T-helper 2 cell (primary cell): ENCODE results near the gene RRAD.
"Not testable (repeated sequence)": the region's sequence is repeated elsewhere in the genome, so short reads cannot be mapped to it uniquely, and the experiment has no call there.

Experiments
- DNase-seq, 5 experiments: peaks; one replicate each; pipeline versions ENCODE4 v3.0.0 to v3.0.0-alpha.2; 2012 to 2022
- total RNA-seq, 2 donors: gene quantifications; one replicate each; lab custom pipeline; 2026; lab: John Stamatoyannopoulos, UW

RRAD gene
- total RNA-seq = 0.94 to 1.2 reads per million in 2 donors

DNA sequence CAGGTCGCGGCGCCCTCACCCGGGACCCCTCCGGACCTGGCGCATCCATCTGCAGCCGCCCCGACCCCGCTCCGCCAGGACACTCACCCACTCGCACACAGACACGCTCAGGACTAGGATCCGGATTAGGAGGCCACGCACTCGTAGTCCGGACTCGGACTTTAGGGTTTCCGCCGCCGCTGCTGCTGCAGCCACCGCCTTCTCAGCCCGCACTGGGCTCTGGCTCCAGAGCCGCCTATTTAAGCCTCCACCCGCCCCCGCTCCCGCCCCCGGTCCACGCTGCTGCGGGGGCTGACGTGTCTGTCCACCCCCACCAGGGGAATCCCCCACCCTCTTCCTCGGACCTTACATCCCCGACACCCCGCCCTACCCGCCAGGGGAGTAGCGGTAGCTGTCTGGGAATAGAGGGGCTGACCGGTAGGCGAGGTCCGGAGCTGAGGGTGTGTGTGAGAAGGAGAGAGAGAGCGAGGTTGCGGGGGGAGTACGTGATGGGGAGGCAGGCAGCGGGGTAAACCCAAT, at the start of gene RRAD:
Gene RRAD, minus strand, starts transcription at position 214 of the 519 bp plus-strand sequence. CDS start 356 bp downstream, outside the sequence.
- DNase-seq = no peak

DNA sequence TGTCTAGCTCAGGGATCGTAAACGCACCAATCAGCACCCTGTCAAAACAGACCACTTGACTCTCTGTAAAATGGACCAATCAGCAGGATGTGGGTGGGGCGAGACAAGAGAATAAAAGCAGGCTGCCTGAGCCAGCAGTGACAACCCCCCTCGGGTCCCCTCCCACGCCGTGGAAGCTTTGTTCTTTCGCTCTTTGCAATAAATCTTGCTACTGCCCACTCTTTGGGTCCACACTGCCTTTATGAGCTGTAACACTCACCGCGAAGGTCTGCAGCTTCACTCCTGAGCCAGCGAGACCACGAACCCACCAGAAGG, 49.6 kb upstream of the RRAD start:
- DNase-seq = peak in 4 of 5 experiments; percentile 15 to 73 (median 25)

- DNase-seq = not testable (repeated sequence)
Observed at GRCh38 chr16:66974156-66974931, 49.0 kb upstream of the RRAD start.

DNA sequence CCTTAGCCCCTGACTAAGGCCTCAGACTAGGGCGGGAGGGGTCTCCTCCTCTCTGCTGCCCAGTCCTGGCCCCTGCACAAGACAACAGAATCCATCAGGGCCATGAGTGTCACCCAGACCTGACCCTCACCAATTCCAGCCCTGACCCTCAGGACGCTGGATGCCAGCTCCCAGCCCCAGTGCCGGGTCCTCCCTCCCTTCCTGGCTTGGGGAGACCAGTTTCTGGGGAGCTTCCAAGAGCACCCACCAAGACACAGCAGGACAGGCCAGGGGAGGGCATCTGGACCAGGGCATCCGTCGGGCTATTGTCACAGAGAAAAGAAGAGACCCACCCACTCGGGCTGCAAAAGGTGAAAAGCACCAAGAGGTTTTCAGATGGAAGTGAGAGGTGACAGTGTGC, 48.4 kb upstream of the RRAD start:
- DNase-seq = no peak

DNA sequence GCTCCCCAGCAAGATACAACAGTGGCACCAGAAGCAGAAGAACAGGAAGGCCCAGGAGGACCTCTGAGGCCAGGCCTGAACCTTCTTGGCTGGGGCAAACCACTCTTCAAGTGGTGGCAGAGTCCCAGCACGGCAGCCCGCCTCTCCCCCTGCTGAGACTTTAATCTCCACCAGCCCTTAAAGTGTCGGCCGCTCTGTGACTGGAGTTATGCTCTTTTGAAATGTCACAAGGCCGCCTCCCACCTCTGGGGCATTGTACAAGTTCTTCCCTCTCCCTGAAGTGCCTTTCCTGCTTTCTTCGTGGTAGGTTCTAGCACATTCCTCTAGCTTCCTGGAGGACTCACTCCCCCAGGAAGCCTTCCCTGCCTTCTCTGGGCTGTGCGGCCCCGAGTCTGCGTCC, 47.6 kb upstream of the RRAD start:
- DNase-seq = no peak

DNA sequence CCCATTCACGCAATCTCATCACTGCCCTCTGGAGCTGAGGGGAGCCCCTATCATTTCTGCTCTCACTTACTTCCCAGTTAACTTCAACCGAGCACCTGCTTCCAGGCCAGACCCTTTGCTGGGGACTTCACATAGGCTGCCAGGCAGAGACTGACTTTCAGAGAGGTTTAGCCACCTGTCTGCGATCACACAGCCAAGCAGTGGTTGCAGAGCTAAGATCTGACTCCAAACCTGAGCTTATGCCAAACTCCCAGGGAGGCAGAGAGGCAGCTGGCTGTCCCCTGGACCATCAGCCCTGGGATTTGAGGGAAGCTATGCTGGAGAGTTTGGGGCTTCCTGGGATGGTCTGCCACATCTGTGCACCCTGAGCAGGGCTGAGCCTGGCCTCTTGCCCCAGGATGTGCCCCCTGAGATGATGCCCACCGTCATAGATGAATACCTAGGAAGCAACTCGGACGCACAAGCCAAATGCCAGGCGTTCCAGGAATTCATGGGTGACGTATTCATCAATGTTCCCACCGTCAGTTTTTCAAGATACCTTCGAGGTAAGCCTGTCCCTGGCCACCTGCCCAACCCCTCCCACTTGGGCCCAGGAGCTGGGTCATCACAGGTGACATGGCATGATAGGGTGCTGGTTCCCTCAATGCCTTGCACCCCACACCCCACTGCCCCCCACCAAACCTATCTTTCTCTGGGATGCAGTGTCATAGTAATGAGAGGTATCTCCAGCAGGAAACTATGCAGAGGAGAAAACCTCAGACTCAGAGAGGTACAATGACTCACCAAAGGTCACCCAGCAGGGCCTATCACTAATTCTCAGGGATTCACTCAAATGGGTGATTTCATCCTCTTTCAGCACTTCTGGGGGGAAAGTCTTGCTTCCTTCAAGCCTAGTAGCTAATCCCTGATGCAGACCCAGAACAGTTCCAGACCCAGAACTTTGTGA, 45.7 kb upstream of the RRAD start:
- no peak for DNase-seq

GRCh38 chr16:66968847-66969246, 43.5 kb upstream of the RRAD start:
- no peak for DNase-seq

GRCh38 chr16:66964049-66964448, 38.7 kb upstream of the RRAD start:
- no peak for DNase-seq

DNA sequence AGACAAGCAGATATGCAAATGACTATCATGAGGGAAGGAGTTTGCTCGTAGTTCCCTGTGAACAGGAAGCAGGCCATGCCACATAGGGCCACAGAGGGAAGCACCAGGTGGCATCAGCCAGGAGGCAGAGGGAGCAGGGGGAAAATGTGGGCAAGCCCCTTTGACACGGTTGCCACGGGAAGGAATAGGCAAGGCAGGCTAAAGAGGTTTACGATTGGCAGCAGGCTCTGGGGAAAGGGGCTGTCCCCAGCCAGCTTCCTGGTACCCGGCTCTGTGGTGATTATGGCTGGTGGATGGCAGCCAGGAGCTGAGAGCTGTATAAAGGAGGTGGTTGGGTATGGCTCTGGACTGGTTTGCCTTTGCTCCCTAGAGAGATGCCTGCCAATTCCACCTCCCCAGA, 36.6 kb upstream of the RRAD start:
- DNase-seq = peak in 1 of 5 experiments; percentile 22

GRCh38 chr16:66961065-66961744, 35.9 kb upstream of the RRAD start, which contains the start of gene CES3:
TSS of gene CES3 (plus strand) at chr16:66961266. CDS start at chr16:66961308, 42 bp downstream.
- peak in 3 of 5 experiments; percentile 43 to 88 (median 58) for DNase-seq

GRCh38 chr16:66960270-66960669, 34.9 kb upstream of the RRAD start:
- DNase-seq = no peak

- DNase-seq = no peak
Observed at GRCh38 chr16:66959704-66960161, 34.4 kb upstream of the RRAD start.

DNA sequence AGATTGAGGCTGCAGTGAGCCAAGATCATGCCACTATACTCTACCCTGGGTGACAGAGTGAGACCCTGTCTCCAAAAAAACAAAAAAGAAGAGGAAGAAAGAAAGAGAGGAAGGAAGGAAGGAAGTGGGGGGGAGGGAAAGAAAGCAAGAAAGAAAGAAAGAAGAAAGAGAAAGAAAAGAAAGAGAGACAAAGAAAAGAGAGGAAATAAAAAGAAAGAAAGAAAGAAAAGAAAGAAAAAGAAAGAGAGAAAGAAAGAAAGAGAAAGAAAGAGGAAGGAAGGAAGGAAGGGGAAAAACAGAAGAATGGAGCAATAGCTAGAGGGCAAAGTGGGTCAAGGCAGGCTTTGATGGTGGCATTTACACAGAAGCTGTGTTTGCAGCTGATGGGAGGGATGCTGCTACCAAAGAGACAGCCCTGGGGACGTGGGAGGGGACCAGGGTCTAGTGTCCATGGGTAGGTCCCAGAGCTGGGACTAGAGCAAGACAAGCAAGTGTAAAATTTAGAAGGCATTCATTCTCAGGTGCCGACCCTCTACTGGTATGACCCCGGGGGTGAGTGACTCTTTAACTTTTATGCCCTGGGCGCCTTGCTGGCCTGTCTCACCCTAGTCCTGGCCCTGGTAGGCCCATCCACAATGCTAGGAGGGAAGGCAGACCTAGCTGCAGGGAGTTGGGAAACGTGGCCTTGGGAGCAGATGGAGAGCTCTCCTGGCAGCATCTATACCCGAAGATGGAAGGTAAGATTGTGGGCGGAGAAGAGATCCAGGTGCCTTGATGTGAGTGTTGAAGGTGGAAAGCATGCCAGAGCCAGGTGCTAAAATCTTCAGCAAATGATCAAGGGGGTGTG, 33.7 kb upstream of the RRAD start:
- no peak for DNase-seq

GRCh38 chr16:66956154-66956457, 30.8 kb upstream of the RRAD start:
- not testable (repeated sequence) for DNase-seq

- DNase-seq = not testable (repeated sequence)
Observed at GRCh38 chr16:66955363-66956153, 30.2 kb upstream of the RRAD start.

DNA sequence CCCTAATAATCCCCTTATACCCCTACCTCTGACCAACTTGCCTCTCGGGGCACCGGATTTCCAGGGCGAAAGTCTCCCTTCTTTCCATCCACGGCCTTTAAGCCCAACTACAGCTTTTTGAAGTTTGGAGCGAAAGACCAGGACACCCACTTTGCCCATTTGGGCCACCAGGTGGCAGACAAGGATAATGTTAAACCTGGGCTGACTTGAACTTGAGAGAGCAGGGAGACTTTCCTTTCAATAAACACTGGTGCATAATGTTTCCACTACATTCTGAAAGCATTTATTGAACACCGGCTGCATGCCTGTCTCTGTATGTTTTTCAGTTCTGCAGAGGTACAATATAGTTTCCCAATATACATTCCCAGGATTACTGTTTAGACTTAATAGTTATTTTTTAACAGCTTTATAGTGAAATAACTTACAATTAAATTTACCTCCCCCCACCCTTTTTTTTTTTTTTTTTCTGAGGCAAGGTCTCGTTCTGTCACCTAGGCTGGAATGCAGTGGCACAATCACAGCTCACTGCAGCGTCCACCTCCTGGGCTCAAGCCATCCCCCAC, 28.8 kb upstream of the RRAD start:
- peak in 4 of 5 experiments; percentile 45 to 75 (median 60) for DNase-seq

- no peak for DNase-seq
Observed at GRCh38 chr16:66953462-66954096, 28.2 kb upstream of the RRAD start.

DNA sequence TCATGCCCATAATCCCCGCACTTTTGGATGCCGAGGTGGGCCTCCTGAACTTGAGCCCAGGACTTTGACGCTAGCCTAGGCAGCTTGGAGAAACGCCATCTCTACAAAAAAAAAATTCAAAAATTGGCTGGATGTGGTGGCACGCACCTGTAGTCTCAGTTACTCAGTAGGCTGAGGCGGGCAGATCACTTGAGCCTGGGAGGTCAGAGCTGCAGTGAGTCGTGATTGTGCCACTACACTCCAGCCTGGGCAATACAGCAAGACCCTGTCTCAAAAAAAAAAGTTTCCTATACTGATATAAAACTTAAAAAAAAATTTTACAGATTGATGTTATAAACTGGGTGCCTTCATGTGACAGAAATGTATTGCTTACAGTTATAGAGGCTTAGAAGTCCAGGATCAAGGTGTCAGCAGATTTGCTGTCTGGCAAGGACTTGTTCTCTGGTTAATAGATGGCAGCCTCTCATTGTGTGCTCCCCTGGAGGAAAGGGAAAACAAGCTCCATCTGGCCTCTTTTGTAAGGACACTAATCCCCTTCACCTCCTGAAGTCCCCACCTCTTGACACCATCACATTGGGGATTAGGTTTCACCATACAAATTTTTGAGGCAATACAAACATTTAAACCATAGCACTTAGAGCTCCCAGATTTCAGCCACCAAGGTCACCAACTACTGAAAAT, 27.2 kb upstream of the RRAD start:
- DNase-seq = no peak
